ENCODE data around the gene PLCG1. TPM values are rescaled to one million over a fixed set of nuclear protein-coding genes. Genes with fewer than 3 reads are reported as not detected.

Gene PLCG1
- total and polyA plus RNA-seq, 2 donors = 66.7 to 86.7 TPM

DNA sequence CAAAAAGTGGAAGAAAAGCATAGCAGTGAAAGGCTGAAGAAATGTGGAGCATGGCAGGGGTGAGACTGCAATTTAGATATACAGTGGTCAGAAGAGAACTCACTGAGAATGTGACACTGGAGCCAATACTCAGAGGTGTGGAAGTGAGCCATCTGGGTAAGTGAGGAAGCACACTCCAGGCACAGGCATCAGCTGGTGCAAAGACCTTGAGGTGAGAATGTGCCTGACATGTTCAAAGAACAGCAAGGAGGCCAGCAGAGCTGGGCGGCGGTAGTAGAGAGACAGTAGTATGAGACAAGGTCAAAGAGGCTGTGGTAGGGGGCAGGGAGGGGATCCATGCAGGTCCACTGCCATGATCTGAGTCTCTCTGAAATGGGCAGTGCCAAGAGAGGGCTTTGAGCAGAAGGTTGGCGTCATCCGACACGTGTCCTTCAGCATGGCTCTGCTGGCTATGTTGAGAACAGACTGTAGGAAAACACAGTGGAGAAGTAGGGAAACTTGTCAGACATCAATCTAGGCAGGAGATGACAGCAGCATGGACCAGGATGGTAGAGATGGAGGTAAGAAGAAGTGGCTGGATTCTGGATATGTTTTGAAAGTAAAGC lies 84.4 kb downstream of the PLCG1 start:
- H3K36me3 ChIP-seq (ENCODE audit: insufficient read depth) = peaks cover under 1% of the 10 kb centered on the region
- 97% methylated on average over 5 of the region's 5 CpGs for WGBS
- no peak for DNase-seq (ENCODE audit: extremely low spot score)
- H3K4me1 ChIP-seq (ENCODE audit: insufficient read depth) = no peaks in the 10 kb centered on the region
- H3K27ac ChIP-seq (ENCODE audit: low read depth) = no peak overlapping the region
- H3K4me3 ChIP-seq (ENCODE audit: low read depth, low read length) = no peak overlapping the region

DNA sequence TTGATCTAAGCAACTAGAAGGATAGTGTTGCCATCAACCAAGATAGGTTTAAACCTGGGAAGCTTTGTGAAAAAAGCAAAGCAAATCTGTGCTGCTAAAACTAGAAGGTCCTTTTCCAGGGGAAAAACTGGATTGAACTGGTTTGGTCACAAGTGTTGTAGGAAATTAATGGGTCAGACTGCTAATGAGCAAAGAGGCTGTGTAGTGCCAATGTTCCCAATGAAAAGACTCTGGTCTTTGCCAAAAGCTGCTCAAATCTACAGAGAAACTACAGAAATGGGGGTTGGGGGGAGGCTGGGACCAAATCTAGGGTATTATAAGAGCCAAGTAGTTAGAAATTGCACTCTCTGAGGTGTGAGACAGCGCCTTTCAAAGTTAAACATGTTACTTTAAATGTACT lies 85.0 kb downstream of the PLCG1 start:
- Histone ChIP-seq H3K4me3 (ENCODE audit: low read depth, low read length) (no peak overlapping the region), H3K4me1 (ENCODE audit: insufficient read depth) (no peaks in the 10 kb centered on the region), H3K27ac (ENCODE audit: low read depth) (no peak overlapping the region), H3K36me3 (ENCODE audit: insufficient read depth) (peaks cover 1% of the 10 kb centered on the region)
- 96% methylated on average over 1 of the region's 1 CpG for WGBS
- no peak for DNase-seq (ENCODE audit: extremely low spot score)

DNA sequence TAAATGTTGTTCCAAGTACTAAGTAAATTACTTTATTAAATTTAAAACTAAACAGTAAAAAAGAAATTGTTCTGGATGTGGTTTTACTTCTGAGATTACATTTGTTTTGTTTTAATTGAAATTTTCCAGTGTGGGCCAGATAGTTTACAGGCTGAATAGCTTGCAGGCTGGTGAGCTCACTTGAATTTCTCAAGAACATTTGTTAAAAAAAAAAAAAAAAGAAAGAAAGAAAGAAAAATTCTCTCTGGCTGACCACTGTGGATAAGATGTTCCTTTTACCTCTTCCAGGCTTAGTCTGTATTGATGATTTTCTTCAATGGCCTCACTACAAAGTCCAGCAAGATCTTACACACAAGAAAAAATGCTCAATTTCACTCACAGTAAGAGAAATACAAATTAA lies 85.4 kb downstream of the PLCG1 start:
- no peaks in the 10 kb centered on the region for H3K4me1 ChIP-seq (ENCODE audit: insufficient read depth)
- H3K4me3 ChIP-seq (ENCODE audit: low read depth, low read length) = no peak overlapping the region
- no peak for DNase-seq (ENCODE audit: extremely low spot score)
- peaks cover 1% of the 10 kb centered on the region for H3K36me3 ChIP-seq (ENCODE audit: insufficient read depth)
- H3K27ac ChIP-seq (ENCODE audit: low read depth) = no peak overlapping the region

DNA sequence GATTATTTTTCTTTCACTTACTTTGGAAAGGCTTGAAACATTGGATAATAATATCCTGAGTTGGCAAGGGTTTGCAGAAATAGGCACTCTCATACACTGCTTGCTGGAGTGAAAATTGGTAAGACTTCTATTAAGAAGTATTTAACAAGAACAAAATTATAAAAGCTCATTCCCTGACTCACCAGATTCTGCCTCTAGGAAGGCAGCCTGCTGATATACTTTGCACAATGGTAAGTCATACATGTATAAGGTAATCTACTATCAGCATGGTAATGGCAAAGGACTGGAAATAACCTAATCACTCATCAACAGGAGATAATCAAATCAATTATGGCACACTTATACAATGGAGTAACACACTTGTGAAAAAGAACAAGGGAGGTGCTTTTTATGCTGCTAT lies 85.8 kb downstream of the PLCG1 start:
- DNase-seq (ENCODE audit: extremely low spot score) = no peak
- Histone ChIP-seq H3K4me3 (ENCODE audit: low read depth, low read length) (no peak overlapping the region), H3K36me3 (ENCODE audit: insufficient read depth) (peaks cover 1% of the 10 kb centered on the region), H3K27ac (ENCODE audit: low read depth) (no peak overlapping the region), H3K4me1 (ENCODE audit: insufficient read depth) (no peaks in the 10 kb centered on the region)

DNA sequence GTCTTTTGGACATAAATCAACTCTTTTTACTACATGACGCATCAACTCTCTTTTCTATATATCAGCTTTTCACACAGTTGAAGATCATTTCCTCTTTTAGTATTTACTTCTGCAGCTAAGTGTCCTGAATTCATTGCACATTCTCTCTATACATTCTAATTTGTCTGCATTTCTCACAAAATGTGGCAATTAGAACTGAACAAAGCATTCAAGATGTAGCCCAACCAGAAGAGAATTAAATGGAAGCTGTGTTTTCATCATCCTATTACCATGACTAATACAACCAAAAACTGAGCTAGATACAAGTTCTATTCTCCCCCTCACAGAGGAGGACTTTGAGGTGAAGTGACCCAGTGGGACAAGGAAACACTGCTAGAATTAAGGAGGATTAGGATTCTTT lies 86.9 kb downstream of the PLCG1 start:
- H3K27ac ChIP-seq (ENCODE audit: low read depth) = no peak overlapping the region

DNA sequence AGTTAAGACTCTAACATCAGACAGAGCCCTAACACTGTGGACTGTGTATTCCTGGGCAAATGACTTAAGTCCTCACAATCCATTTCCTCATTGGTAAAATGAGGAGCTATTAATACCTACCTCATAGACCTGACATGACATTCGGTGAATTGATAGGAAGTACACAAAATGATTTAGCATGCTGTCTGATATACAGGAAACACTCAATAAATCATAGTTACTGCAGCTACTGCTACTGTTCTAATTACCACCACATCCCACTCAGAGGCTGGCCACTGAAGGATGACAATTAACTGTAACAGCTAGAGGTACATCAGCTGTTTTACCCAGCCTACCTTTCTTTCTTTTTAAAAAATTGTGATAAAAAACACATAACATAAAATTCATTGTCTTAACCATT lies 87.7 kb downstream of the PLCG1 start:
- 82% methylated on average over 1 of the region's 1 CpG for WGBS
- H3K4me1 ChIP-seq (ENCODE audit: insufficient read depth) = no peaks in the 10 kb centered on the region
- no peak for DNase-seq (ENCODE audit: extremely low spot score)

More for the DNA sequence above, 86.9 kb downstream of the PLCG1 start:
- Histone ChIP-seq H3K4me3 (ENCODE audit: low read depth, low read length) (no peak overlapping the region), H3K36me3 (ENCODE audit: insufficient read depth) (peaks cover 1% of the 10 kb centered on the region), H3K4me1 (ENCODE audit: insufficient read depth) (no peaks in the 10 kb centered on the region)
- 98% methylated on average over 1 of the region's 1 CpG for WGBS
- DNase-seq (ENCODE audit: extremely low spot score) = no peak

DNA sequence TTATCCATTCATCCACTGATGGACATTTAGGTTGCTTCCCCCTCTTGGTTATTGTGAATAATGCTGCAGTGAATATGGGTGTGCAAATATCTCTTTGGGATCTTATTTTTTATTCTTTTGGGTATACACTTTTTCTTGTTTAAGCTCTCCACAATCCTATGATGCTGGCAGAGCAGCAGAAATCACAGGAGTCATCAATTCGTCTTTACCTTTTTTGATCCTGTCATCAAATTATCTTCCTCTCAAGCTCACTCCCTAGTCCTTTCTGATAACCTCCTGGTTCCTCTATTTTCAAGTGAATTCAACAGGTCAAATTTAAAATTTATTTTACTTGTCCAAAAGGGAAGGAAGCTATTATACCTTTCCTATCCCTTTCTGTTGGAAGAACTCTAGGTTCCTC lies 89.1 kb downstream of the PLCG1 start:
- peaks cover 1% of the 10 kb centered on the region for H3K36me3 ChIP-seq (ENCODE audit: insufficient read depth)
- DNase-seq (ENCODE audit: extremely low spot score) = no peak
- no peaks in the 10 kb centered on the region for H3K4me1 ChIP-seq (ENCODE audit: insufficient read depth)
- no peak overlapping the region for H3K4me3 ChIP-seq (ENCODE audit: low read depth, low read length)
- H3K27ac ChIP-seq (ENCODE audit: low read depth) = no peak overlapping the region
- WGBS = 95% methylated on average over 1 of the region's 1 CpG

More for the DNA sequence above, 87.7 kb downstream of the PLCG1 start:
- H3K27ac ChIP-seq (ENCODE audit: low read depth) = no peak overlapping the region
- no peak overlapping the region for H3K4me3 ChIP-seq (ENCODE audit: low read depth, low read length)
- peaks cover 1% of the 10 kb centered on the region for H3K36me3 ChIP-seq (ENCODE audit: insufficient read depth)

Small RNAs within 50 kb of the gene (small RNA-seq; reads per million reads assigned to genes)
- gene AL022394.1 = not detected
- gene MIR6871 = not detected

Other genes starting within 250 kb of the PLCG1 start
- gene TOP1, start 108.7 kb upstream of the PLCG1 start, total RNA-seq = 29.2 TPM
- 26.9 TPM for gene TOP1, start 108.7 kb upstream of the PLCG1 start, polyA plus RNA-seq
- gene ZHX3, start 180.2 kb downstream of the PLCG1 start, total RNA-seq = 15.4 TPM
- gene ZHX3, start 180.2 kb downstream of the PLCG1 start, polyA plus RNA-seq = 28.2 TPM
- gene LPIN3, start 203.3 kb downstream of the PLCG1 start, total RNA-seq = 4.7 TPM
- 10.8 TPM for gene LPIN3, start 203.3 kb downstream of the PLCG1 start, polyA plus RNA-seq
- 4.1 TPM for gene EMILIN3, start 229.3 kb downstream of the PLCG1 start, total RNA-seq
- gene EMILIN3, start 229.3 kb downstream of the PLCG1 start, polyA plus RNA-seq = 2.1 TPM